Mucosa of stomach (tissue), 1 donor: ENCODE results near the gene REPS2.
"Not testable (repeated sequence)": the region's sequence is repeated elsewhere in the genome, so short reads cannot be mapped to it uniquely, and the experiment has no call there.

Experiments used
- H3K27me3 ChIP-seq: one replicate; pipeline ENCODE4 v1.7.0; 2013; ENCODE audit warnings: mild to moderate bottlenecking, low read length; ENCODE audit not compliant: control insufficient read depth, insufficient read depth
- H3K36me3 ChIP-seq: one replicate; pipeline ENCODE4 v1.7.0; 2013; ENCODE audit warnings: low read length; ENCODE audit not compliant: control insufficient read depth, insufficient read depth
- H3K4me1 ChIP-seq: one replicate; pipeline ENCODE4 v1.7.0; 2013; ENCODE audit warnings: mild to moderate bottlenecking, low read length; ENCODE audit not compliant: control insufficient read depth, insufficient read depth
- H3K4me3 ChIP-seq: one replicate; pipeline ENCODE4 v1.7.0; 2013; ENCODE audit warnings: low read length
- H3K9ac ChIP-seq: one replicate; pipeline ENCODE4 v1.7.0; 2013; ENCODE audit warnings: mild to moderate bottlenecking, low read length, moderate library complexity
- H3K9me3 ChIP-seq: one replicate; pipeline ENCODE4 v1.7.0; 2013; ENCODE audit warnings: mild to moderate bottlenecking, low read length, moderate library complexity; ENCODE audit not compliant: control insufficient read depth
- donor health status: Pancreatic carcinoma.

Gene REPS2

DNA sequence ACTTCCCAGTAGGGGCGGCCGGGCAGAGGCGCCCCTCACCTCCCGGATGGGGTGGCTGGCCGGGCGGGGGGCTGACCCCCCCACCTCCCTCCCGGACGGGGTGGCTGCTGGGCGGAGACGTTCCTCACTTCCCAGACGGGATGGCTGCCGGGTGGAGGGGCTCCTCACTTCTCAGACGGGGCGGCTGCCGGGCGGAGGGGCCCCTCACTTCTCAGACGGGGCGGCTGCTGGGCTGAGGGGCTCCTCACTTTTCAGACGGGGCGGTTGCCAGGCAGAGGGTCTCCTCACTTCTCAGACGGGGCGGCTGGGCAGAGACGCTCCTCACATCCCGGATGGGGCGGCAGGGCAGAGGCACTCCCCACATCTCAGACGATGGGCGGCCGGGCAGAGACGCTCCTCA, 22.3 kb downstream of the REPS2 start:
- not testable (repeated sequence) for H3K4me1 ChIP-seq, H3K4me3 ChIP-seq, H3K9me3 ChIP-seq, H3K27me3 ChIP-seq, H3K9ac ChIP-seq, H3K36me3 ChIP-seq

DNA sequence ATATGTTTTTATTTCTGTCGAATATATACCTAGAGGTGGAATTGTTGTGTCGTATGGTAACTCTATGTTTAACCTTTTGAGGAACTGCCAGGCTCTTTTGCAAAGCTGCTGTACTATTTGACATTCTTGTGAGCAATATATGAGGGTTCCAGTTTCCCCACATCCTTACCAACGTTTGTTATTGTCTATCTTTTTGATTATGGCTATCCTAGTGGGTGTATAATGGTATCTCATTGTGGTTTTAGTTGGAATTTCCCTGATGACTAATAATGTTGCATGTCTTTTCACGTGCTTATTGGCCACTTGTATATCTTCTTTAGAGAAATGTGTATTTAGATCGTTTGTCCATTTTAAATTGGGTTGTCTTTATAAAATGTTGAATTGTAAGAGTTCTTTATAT, 24.5 kb downstream of the REPS2 start:
- Histone ChIP-seq H3K27me3 (no peaks in the 10 kb centered on the region), H3K9ac (no peak overlapping the region), H3K4me3 (no peak overlapping the region), H3K4me1 (no peaks in the 10 kb centered on the region), H3K36me3 (no peaks in the 10 kb centered on the region), H3K9me3 (no peaks in the 10 kb centered on the region)

DNA sequence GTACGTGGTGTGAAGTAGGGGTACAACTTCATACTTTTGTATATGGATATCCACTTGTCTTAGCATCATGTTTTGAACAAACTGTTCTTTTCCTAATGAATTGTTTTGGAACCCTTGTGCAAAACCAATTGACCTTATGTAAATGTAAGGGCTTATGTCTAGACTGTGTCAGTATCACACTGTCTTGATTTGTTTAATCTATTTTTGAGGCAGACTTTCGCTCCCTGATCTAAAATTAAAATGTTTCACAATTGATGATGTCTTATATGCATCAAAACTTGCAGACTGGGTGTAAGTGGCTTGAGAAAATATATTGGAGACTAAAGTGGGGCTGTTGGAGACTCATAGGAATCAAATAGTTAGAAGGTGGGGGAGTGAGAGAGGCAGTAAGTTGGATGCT, 25.2 kb downstream of the REPS2 start:
- Histone ChIP-seq H3K36me3 (no peaks in the 10 kb centered on the region), H3K9ac (no peak overlapping the region), H3K4me1 (no peaks in the 10 kb centered on the region), H3K9me3 (no peaks in the 10 kb centered on the region), H3K27me3 (no peaks in the 10 kb centered on the region), H3K4me3 (no peak overlapping the region)

DNA sequence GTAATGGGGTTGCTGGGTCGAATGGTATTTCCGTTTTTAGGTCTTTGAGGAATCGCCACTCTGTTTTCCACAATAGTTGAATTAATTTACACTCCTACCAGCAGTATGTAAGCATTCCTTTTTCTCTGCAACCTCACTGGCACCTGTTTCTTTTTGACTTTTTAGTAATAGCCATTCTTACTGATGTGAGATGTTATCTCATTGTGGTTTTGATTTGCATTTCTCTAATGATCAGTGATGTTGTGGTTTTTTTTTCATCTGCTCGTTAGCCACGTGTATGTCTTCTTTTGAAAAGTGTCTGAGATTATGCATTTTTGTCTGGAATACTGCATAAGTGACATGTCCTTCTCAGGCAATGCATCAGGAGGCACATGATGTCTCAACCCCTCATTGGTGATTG, 28.8 kb downstream of the REPS2 start:
- no peak overlapping the region for H3K9ac ChIP-seq
- no peaks in the 10 kb centered on the region for H3K27me3 ChIP-seq
- no peaks in the 10 kb centered on the region for H3K36me3 ChIP-seq
- H3K9me3 ChIP-seq = no peaks in the 10 kb centered on the region
- H3K4me1 ChIP-seq = no peaks in the 10 kb centered on the region
- no peak overlapping the region for H3K4me3 ChIP-seq

DNA sequence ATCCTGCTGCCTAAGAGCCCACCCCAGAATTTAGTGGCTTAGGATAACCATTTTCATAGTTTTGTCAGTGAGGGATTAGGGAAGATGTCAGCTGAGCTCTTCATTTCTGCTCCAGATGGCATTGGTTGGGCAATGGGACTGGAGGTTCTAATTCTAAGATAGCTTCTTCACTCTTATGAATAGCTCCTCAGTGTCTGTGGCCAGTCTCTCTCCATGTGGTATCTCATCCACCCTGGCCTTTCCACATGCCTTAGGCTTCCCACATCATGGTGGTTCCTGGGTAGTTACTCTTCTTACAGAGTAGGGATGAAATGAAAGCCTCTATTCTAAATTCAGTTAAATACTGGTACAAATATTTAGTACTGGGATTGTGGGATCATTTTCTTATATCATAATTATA, 31.3 kb downstream of the REPS2 start:
- no peak overlapping the region for H3K4me3 ChIP-seq
- H3K9ac ChIP-seq = no peak overlapping the region
- no peaks in the 10 kb centered on the region for H3K36me3 ChIP-seq
- no peaks in the 10 kb centered on the region for H3K27me3 ChIP-seq
- no peaks in the 10 kb centered on the region for H3K4me1 ChIP-seq
- H3K9me3 ChIP-seq = no peaks in the 10 kb centered on the region

DNA sequence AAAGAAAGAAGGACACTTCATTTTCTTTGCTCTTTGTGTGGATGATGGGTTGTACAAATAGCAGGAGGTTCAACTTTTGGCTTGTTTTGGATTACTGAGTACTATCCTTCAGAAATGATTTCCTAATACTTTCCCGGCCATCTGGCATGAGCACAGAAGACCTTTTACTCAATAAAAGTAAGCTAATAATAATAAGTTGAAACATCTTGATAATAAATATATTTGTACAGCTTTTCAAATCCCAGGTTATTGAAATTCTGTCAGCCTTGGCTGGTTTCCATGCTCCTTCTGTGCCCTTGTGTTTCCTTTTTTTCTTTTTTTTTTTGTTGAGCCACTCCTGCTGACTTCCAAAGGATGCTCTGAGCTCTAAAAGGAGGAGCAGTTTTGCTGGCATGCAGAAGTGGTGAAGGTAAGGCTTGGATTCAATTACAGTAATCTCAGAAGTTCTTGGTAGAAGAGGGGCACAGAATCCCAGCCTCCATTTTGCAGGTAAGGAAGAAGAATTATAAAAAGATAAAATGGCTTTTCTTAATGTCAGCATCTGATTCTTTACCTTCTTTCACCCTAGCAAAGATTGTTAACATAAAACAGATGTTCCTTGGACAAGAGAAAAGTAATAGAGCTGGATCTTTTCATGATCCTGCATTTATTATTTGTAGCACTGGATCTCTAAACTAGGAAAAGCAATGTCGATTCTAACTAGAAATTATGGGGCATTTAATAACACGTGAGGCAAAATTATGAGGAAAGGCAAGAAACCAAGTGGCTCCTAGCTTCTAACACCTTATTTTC, 31.9 kb downstream of the REPS2 start:
- Histone ChIP-seq H3K9me3 (no peaks in the 10 kb centered on the region), H3K9ac (no peak overlapping the region), H3K4me1 (no peaks in the 10 kb centered on the region), H3K36me3 (no peaks in the 10 kb centered on the region), H3K4me3 (no peak overlapping the region), H3K27me3 (no peaks in the 10 kb centered on the region)

DNA sequence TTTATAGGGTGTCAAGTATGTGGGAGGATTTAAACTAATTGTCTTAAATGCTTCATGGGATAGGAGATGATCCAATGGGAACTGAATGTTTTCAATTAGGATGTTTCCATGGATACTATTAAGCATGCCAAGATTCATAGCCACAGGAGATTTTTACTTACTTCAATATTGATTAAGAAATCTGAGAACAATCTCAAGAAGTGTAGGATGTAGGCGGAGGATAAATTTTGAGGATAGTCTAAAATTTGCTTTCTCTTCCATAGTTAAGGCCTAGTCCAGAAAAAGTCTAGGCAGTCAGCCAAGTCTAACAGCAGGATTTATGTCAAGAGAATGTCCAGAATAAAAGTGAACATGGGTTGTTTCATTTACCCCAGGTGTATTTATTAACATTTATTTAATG, 32.8 kb downstream of the REPS2 start:
- Histone ChIP-seq H3K4me3 (no peak overlapping the region), H3K9ac (no peak overlapping the region), H3K9me3 (no peaks in the 10 kb centered on the region), H3K4me1 (no peaks in the 10 kb centered on the region), H3K36me3 (no peaks in the 10 kb centered on the region), H3K27me3 (no peaks in the 10 kb centered on the region)

DNA sequence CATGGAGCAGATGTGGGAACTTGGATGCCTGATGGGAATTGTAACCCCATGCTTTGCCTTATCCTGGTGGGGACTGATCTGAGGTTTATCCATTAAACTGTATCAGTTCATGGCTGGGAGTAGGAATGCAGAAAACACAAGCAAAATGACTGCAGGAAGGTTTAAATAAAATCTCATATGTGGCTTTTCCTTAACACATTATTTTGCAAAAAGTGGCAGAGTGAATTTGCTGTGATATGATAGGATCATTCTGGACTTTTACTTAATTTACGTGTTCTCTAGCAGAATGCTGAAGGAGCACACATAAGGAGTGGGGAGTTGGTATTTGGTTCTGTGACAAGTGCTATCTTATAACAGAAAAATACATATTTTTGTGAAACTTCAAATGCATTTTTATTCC, 34.8 kb downstream of the REPS2 start:
- Histone ChIP-seq H3K9ac (no peak overlapping the region), H3K4me1 (no peaks in the 10 kb centered on the region), H3K4me3 (no peak overlapping the region), H3K9me3 (no peaks in the 10 kb centered on the region), H3K27me3 (no peaks in the 10 kb centered on the region), H3K36me3 (no peaks in the 10 kb centered on the region)

DNA sequence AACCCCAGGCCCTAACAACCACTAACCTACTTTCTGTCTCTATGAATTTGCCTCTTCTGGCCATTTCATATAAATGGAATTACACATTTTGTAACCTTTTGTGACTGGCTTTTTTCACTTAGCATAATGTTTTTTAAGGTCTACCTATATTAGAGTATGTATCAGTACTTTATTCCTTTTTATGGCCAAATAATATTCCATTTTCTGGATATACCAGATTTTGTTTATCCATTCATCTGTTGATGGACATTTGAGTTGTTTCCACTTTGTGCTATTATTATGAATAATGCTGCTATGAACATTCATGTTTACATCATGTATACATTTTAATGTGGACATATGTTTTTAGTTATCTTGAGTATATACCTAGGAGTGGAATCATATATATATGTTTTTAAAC, 35.5 kb downstream of the REPS2 start:
- H3K27me3 ChIP-seq = no peaks in the 10 kb centered on the region
- H3K9me3 ChIP-seq = no peaks in the 10 kb centered on the region
- no peak overlapping the region for H3K9ac ChIP-seq
- H3K4me3 ChIP-seq = no peak overlapping the region
- H3K36me3 ChIP-seq = no peaks in the 10 kb centered on the region
- H3K4me1 ChIP-seq = no peaks in the 10 kb centered on the region

DNA sequence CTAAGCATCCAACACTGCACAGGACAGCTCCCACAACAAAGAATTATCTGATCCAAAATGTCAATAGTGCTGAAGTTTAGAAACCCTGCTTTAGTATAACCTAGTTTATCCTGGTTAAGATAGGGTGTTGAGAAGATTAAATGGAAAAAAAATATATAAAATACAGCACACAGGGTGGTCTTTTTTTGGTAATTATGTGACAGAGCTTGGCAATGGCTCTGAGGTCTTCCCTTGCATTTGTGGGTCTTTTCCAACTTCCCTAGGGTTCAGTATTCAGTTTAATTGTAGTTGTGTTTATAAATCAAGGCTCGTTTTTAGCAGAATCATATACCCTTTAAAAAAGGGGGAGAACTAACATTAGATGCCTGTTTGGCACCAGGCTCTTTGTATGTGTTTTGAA, 36.6 kb downstream of the REPS2 start:
- Histone ChIP-seq H3K36me3 (no peaks in the 10 kb centered on the region), H3K9me3 (no peaks in the 10 kb centered on the region), H3K9ac (no peak overlapping the region), H3K27me3 (no peaks in the 10 kb centered on the region), H3K4me3 (no peak overlapping the region), H3K4me1 (no peaks in the 10 kb centered on the region)

DNA sequence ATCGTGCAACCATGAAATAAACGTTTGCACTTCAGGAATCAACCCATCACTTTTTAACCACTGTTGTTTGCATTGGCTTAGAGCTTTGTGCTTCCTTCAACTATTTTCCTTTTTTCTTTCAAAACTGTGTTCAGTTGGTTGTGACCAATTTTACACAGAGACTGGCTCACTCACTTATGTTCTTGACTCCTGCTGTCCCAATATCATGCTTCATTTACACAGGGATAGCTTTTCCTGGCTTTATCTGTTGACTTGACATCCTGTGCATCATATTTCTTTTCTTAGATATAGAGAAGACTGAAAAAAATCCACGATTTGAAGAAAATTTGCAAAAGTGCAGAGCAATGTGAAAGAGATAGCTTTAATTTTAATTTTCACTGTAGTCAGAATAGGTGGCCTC, 38.8 kb downstream of the REPS2 start:
- no peaks in the 10 kb centered on the region for H3K27me3 ChIP-seq

DNA sequence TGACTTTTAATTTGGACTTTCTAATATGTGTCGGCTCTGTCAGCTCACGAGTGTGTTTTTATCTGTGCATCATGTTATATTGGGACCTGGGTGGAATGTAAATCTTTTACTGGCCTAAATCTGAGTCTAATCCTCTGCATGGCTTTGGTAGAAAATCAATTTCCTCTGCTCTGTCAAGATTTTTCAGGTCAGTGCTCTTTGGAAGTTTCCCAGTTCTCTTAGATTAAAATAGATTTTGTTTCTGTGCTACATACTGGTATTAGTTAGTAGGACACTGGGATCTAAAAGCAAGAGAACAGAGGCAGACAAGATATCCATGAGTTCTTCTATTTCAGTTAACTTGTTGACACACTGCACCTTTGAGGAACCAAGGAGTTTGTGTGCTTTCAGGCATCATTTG, 39.7 kb downstream of the REPS2 start:
- no peak overlapping the region for H3K9ac ChIP-seq
- no peak overlapping the region for H3K4me3 ChIP-seq
- no peaks in the 10 kb centered on the region for H3K9me3 ChIP-seq
- no peaks in the 10 kb centered on the region for H3K4me1 ChIP-seq
- H3K27me3 ChIP-seq = no peaks in the 10 kb centered on the region
- H3K36me3 ChIP-seq = no peaks in the 10 kb centered on the region

More for the DNA sequence above, 38.8 kb downstream of the REPS2 start:
- Histone ChIP-seq H3K9me3 (no peaks in the 10 kb centered on the region), H3K36me3 (no peaks in the 10 kb centered on the region), H3K4me3 (no peak overlapping the region), H3K9ac (no peak overlapping the region), H3K4me1 (no peaks in the 10 kb centered on the region)

DNA sequence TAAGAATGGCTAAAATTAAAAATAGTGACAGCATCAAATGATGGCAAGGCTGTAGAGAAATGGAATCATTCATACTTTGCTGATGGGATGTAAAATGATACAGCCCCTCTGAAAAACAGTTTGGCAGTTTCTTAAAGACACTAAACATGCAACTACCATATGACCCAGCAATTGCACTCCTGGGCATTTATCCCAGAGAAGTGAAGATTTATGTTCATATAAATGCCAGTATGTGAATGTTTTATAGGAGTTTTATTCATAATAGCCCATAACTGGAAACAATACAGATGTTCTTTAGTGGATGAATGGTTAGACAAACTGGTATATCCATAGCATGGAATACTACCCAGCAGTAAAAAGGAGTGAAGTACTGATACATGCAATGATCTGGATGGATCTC, 43.3 kb downstream of the REPS2 start:
- no peaks in the 10 kb centered on the region for H3K4me1 ChIP-seq
- H3K36me3 ChIP-seq = no peaks in the 10 kb centered on the region
- no peak overlapping the region for H3K9ac ChIP-seq
- no peak overlapping the region for H3K4me3 ChIP-seq
- H3K27me3 ChIP-seq = no peaks in the 10 kb centered on the region
- H3K9me3 ChIP-seq = no peaks in the 10 kb centered on the region
